H1 (cell line): ENCODE results near the gene SMURF2. TPM values are rescaled to one million over a fixed set of nuclear protein-coding genes. Genes with fewer than 3 reads are reported as not detected.

Experiments used
- CTCF ChIA-PET: fragments of 300-600 bp; sonication (Branson Sonifier 250); formaldehyde crosslinking; loops from one replicate; lab custom pipeline; 2021; ENCODE audit not compliant: partially characterized antibody; lab: Charles Lee
- POLR2A ChIA-PET: fragments of 300-600 bp; sonication (Branson Sonifier 250); formaldehyde crosslinking; loops from one replicate; lab custom pipeline; 2021; ENCODE audit warnings: inconsistent platforms; ENCODE audit not compliant: partially characterized antibody; lab: Charles Lee
- DNase-seq, 2 experiments: peaks; one replicate each; pipeline versions ENCODE4 v3.0.0 to v3.0.0-alpha.2; 2010 to 2022; ENCODE audit warnings: low spot score in 2 of 2, low read depth in 1 of 2, mixed read lengths in 1 of 2
- FAIRE-seq: peaks from 2 replicates; lab custom pipeline; 2011; peaks lifted over from hg19 to GRCh38; lab: Jason Lieb, UNC
- H2AFZ ChIP-seq: 2 replicates; pipeline ENCODE4 v1.8.1; 2012; ENCODE audit warnings: low read length, inconsistent platforms
- H2AK5ac ChIP-seq: 2 replicates; pipeline ENCODE4 v1.6.1; 2013; ENCODE audit warnings: low read depth, low read length
- H2BK120ac ChIP-seq: replicated peaks from 2 replicates; pipeline ENCODE3; 2013; ENCODE audit warnings: low read depth, low read length, inconsistent platforms
- H2BK12ac ChIP-seq: 2 replicates; pipeline ENCODE4 v1.6.1; 2013; ENCODE audit warnings: low read depth, low read length
- H2BK15ac ChIP-seq: 2 replicates; pipeline ENCODE4 v1.6.1; 2013; ENCODE audit warnings: low read length
- H2BK20ac ChIP-seq: 2 replicates; pipeline ENCODE4 v1.6.1; 2013; ENCODE audit warnings: low read length
- H2BK5ac ChIP-seq: 2 replicates; pipeline ENCODE4 v1.6.1; 2013; ENCODE audit warnings: low read depth, low read length
- H3K14ac ChIP-seq: 2 replicates; pipeline ENCODE4 v1.6.1; 2013; ENCODE audit warnings: inconsistent platforms; ENCODE audit not compliant: insufficient read length
- H3K18ac ChIP-seq: 2 replicates; pipeline ENCODE4 v1.6.1; 2013; ENCODE audit warnings: low read length; ENCODE audit errors: extremely low read depth
- H3K23ac ChIP-seq: 2 replicates; pipeline ENCODE4 v1.6.1; 2013; ENCODE audit warnings: inconsistent platforms; ENCODE audit not compliant: insufficient read length
- H3K23me2 ChIP-seq: 2 replicates; pipeline ENCODE4 v1.6.1; 2013; ENCODE audit warnings: low read depth, low read length
- H3K27ac ChIP-seq: 2 replicates; pipeline ENCODE4 v1.6.1; 2011; ENCODE audit warnings: low read depth, low read length, inconsistent platforms
- H3K27me3 ChIP-seq, 4 experiments: replicated peaks in 1 of 4; 1 replicate in 1 of 4; 2 replicates in 3 of 4; pipeline versions ENCODE4 v1.6.1 to v1.8.1; 2011 to 2013; ENCODE audit warnings: low read length in 3 of 4, mild to moderate bottlenecking in 3 of 4, inconsistent platforms in 2 of 4, mixed read lengths in 2 of 4, moderate library complexity in 1 of 4; ENCODE audit not compliant: control insufficient read depth in 3 of 4, insufficient read depth in 3 of 4; ENCODE audit errors: extremely low read depth in 1 of 4
- H3K36me3 ChIP-seq, 4 experiments: 2 replicates each; pipeline versions ENCODE4 v1.6.1 to v1.8.1; 2011 to 2013; ENCODE audit warnings: mild to moderate bottlenecking in 4 of 4, low read length in 3 of 4, moderate library complexity in 2 of 4, control low read depth in 1 of 4, inconsistent platforms in 1 of 4; ENCODE audit not compliant: insufficient read depth in 4 of 4, control insufficient read depth in 2 of 4
- H3K4ac ChIP-seq: replicated peaks from 2 replicates; pipeline ENCODE3; 2013; ENCODE audit warnings: low read length, low read depth, mixed read lengths, inconsistent platforms; ENCODE audit not compliant: insufficient read length
- H3K4me1 ChIP-seq, 4 experiments: replicated peaks in 1 of 4; 1 replicate in 1 of 4; 2 replicates in 3 of 4; pipeline versions ENCODE4 v1.6.1 to v1.8.1; 2011 to 2013; ENCODE audit warnings: low read length in 3 of 4, inconsistent platforms in 2 of 4, mixed read lengths in 1 of 4; ENCODE audit not compliant: insufficient read depth in 4 of 4, control insufficient read depth in 3 of 4
- H3K4me2 ChIP-seq, 2 experiments: 2 replicates each; pipeline versions ENCODE4 v1.6.1 to v1.8.1; 2011 to 2013; ENCODE audit warnings: low read depth in 2 of 2, low read length in 2 of 2, control low read depth in 1 of 2, inconsistent platforms in 1 of 2, mild to moderate bottlenecking in 1 of 2; ENCODE audit not compliant: insufficient read depth in 1 of 2
- H3K4me3 ChIP-seq, 4 experiments: fragments of 200-600, 300-600 bp in 1 of 4; sonication (generic), shearing (Covaris generic), sonication (Bioruptor Twin) in 1 of 4; 2 replicates each; pipeline versions ENCODE4 v1.5.1 to v1.8.1; 2011 to 2016; ENCODE audit warnings: low read length in 4 of 4, low read depth in 3 of 4, control low read depth in 2 of 4, inconsistent platforms in 2 of 4, mild to moderate bottlenecking in 2 of 4, mixed read lengths in 1 of 4, moderate library complexity in 1 of 4; ENCODE audit not compliant: insufficient read depth in 2 of 4; ENCODE audit errors: extremely low read depth in 1 of 4
- H3K56ac ChIP-seq: replicated peaks from 2 replicates; pipeline ENCODE3; 2013; ENCODE audit warnings: low read depth, mild to moderate bottlenecking, mixed read lengths, low read length, inconsistent platforms; ENCODE audit not compliant: insufficient read length
- H3K79me1 ChIP-seq: 2 replicates; pipeline ENCODE4 v1.6.1; 2013; ENCODE audit warnings: low read depth, low read length, control low read depth
- H3K79me2 ChIP-seq, 2 experiments: 2 replicates each; pipeline versions ENCODE4 v1.6.1 to v1.8.1; 2012 to 2013; ENCODE audit warnings: low read length in 2 of 2, mild to moderate bottlenecking in 2 of 2, inconsistent platforms in 1 of 2; ENCODE audit not compliant: insufficient read depth in 2 of 2, control insufficient read depth in 1 of 2
- H3K9ac ChIP-seq, 4 experiments: replicated peaks in 1 of 4; 1 replicate in 1 of 4; 2 replicates in 3 of 4; pipeline versions ENCODE4 v1.6.1 to v1.8.1; 2011 to 2013; ENCODE audit warnings: low read depth in 3 of 4, low read length in 3 of 4, control low read depth in 2 of 4, mild to moderate bottlenecking in 2 of 4, moderate library complexity in 2 of 4, inconsistent platforms in 1 of 4; ENCODE audit errors: extremely low read depth in 1 of 4
- H3K9me3 ChIP-seq, 2 experiments: 2 replicates each; pipeline versions ENCODE4 v1.6.1 to v1.8.1; 2012 to 2013; ENCODE audit warnings: mild to moderate bottlenecking in 2 of 2, moderate library complexity in 2 of 2, control low read depth in 1 of 2, inconsistent platforms in 1 of 2, low read depth in 1 of 2, low read length in 1 of 2, mixed read lengths in 1 of 2; ENCODE audit not compliant: insufficient read depth in 2 of 2
- H4K20me1 ChIP-seq, 2 experiments: replicated peaks in 1 of 2; 2 replicates each; pipeline versions ENCODE3 to v1.8.1; 2011 to 2013; ENCODE audit warnings: inconsistent platforms in 2 of 2, low read length in 2 of 2, mild to moderate bottlenecking in 1 of 2; ENCODE audit not compliant: insufficient read depth in 2 of 2, control insufficient read depth in 1 of 2
- H4K5ac ChIP-seq: 2 replicates; pipeline ENCODE4 v1.6.1; 2013; ENCODE audit warnings: low read length, low read depth, mixed read lengths, inconsistent platforms; ENCODE audit not compliant: insufficient read length
- H4K8ac ChIP-seq: 2 replicates; pipeline ENCODE4 v1.8.0; 2013; ENCODE audit warnings: mild to moderate bottlenecking, moderate library complexity, low read length, inconsistent platforms; ENCODE audit not compliant: insufficient read depth; ENCODE audit errors: extremely low read depth
- H4K91ac ChIP-seq: replicated peaks from 2 replicates; pipeline ENCODE3; 2013; ENCODE audit warnings: low read length, mixed read lengths, inconsistent platforms; ENCODE audit not compliant: insufficient read length
- CBX5 ChIP-seq: fragments of 300-800, 300-1000 bp; sonication (generic); IDR thresholded peaks from 2 replicates; pipeline ENCODE4 v1.7.1; 2016; ENCODE audit warnings: antibody characterized with exemption, low read length, low read depth
- RBBP5 ChIP-seq: IDR thresholded peaks from 2 replicates; pipeline ENCODE4 v1.7.1; 2012; ENCODE audit warnings: low read depth, mild to moderate bottlenecking, inconsistent platforms, low read length, moderate library complexity, borderline replicate concordance
- TAF1 ChIP-seq: IDR thresholded peaks from 2 replicates; pipeline ENCODE4 v1.6.1; 2011; ENCODE audit warnings: mild to moderate bottlenecking, low read depth, low read length
- TAF7 ChIP-seq: optimal IDR thresholded peaks from 2 replicates; pipeline ENCODE3; 2011; ENCODE audit warnings: low read depth, mild to moderate bottlenecking, inconsistent platforms, low read length, moderate library complexity, borderline replicate concordance
- WGBS, 2 experiments: shearing (Covaris generic) in 1 of 2; methylation state at CpG; one replicate each; pipeline versions ENCODE4 v1.1.6 to v1.1.7; 2013 to 2015; ENCODE audit warnings: low lambda C conversion rate in 2 of 2, mixed read lengths in 2 of 2, inconsistent platforms in 1 of 2, low coverage in 1 of 2, missing lambda C conversion rate in 1 of 2; ENCODE audit not compliant: insufficient replicate concordance in 2 of 2, insufficient coverage in 1 of 2, insufficient read length in 1 of 2; ENCODE audit errors: extremely low coverage in 1 of 2, missing lambda C conversion rate in 1 of 2; 5-methylcytosine and 5-hydroxymethylcytosine counted together
- polyA plus RNA-seq, 7 experiments: library from polyadenylated mRNA; depleted of rRNA in 3 of 7; stranded (reverse) in 5 of 7; unstranded in 2 of 7; fragments of >200 nt in 5 of 7; fragments of 200-250 nt in 2 of 7; gene quantifications; 1 replicate in 5 of 7; 2 replicates in 1 of 7; 4 replicates in 1 of 7; pipeline versions ENCODE4 v1.2.1 to v1.2.3, GENCODE V29; 2011 to 2013; ENCODE audit warnings: missing spikeins in 2 of 7, mixed read lengths in 2 of 7
- total RNA-seq: library from RNA; stranded (reverse); fragmentation: NEBNext Ultra II Directional; extraction: Animal tissue kit (Norgen Biotek cat#: 25700); gene quantifications from 2 replicates; pipeline ENCODE4 v1.2.1, GENCODE V29; 2021

The SMURF2 gene
- total and polyA plus RNA-seq, 2 of the 8 experiments (the other 6 are each of a cell fraction or from before 2014, with no cell fraction given): 7.2 to 29.2 TPM

DNA sequence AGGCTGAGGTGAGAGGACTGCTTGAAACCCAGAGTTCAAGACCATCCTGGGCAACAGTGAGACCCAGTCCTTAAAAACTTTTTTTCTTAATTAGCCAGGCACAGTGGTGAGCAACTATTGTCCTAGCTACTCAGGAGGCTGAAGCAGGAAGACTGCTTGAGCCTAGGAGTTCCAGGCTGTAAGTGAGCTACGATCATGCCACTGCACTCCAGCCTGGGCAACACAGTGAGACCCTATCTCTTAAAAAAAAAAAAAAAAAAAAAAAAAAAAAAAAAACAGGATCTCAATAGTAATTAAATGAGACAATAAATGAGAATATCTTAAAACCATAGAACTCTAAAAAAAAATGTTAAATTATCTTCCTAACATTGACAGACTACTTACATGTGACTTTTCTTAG lies 14.3 kb downstream of the SMURF2 start:
- Histone ChIP-seq H3K23me2 (no peaks in the 10 kb centered on the region), H3K27ac (no peak overlapping the region), H3K4me2 (no peak overlapping the region), H3K56ac (no peak overlapping the region), H3K14ac (no peak overlapping the region), H2BK120ac (no peak overlapping the region), H2BK5ac (no peak overlapping the region), H3K9ac (no peak overlapping the region), H3K9me3 (no peaks in the 10 kb centered on the region), H2AFZ (no peak overlapping the region), H2BK20ac (no peak overlapping the region), H3K36me3 (no peaks in the 10 kb centered on the region), H4K8ac (no peak overlapping the region), H2AK5ac (no peak overlapping the region), H3K27me3 (no peaks in the 10 kb centered on the region), H4K5ac (no peak overlapping the region), H2BK12ac (no peak overlapping the region), H3K4me3 (no peak overlapping the region), H4K91ac (no peak overlapping the region), H4K20me1 (peaks cover 1 to 3% of the 10 kb centered on the region in 2 experiments), H3K79me2 (peaks cover 0 to 47% of the 10 kb centered on the region in 2 experiments; a peak in 2 of 4 replicates), H3K4ac (no peak overlapping the region), H3K18ac (no peak overlapping the region), H3K79me1 (no peaks in the 10 kb centered on the region; the same call in none of the 2 replicates), H2BK15ac (no peak overlapping the region), H3K23ac (no peak overlapping the region), H3K4me1 (no peaks in the 10 kb centered on the region)
- ChIA-PET CTCF (interaction anchor here (2.0 to 3.4 kb wide), 2 partner anchors 15 to 116 kb away, joined by 7 to 19 read pairs; no protein-coding TSS in a partner anchor), POLR2A (no interaction called here)
- FAIRE-seq (no peak), DNase-seq (no peak)
- WGBS, 2 experiments: 100% methylated on average over 1 of the region's 1 CpG; no CpG with 5 or more reads in 1 of the 2 experiments
- TF ChIP-seq TAF1 (no peak), CBX5 (no peak), TAF7 (no peak), RBBP5 (no peak)
